Testis (tissue), 3 donors: ENCODE measurements around the gene SLC39A3. TPM values are rescaled to one million over a fixed set of nuclear protein-coding genes. Genes with fewer than 3 reads are reported as not detected.

Source experiments
- DNase-seq: peaks from one replicate; pipeline ENCODE4 v3.0.0-alpha.2; 2019
- H3K27ac ChIP-seq, 2 donors: fragments of 200-600 bp; sonication (generic); one replicate each; pipeline ENCODE4 v1.5.1; 2019
- H3K27me3 ChIP-seq: fragments of 200-600 bp; sonication (generic); one replicate; pipeline ENCODE4 v1.5.1; 2019
- H3K36me3 ChIP-seq: fragments of 200-600 bp; sonication (generic); one replicate; pipeline ENCODE4 v1.5.1; 2017; ENCODE audit warnings: low read depth; ENCODE audit errors: missing control alignments
- H3K4me1 ChIP-seq: fragments of 200-600 bp; sonication (generic); one replicate; pipeline ENCODE4 v1.5.1; 2019
- H3K4me3 ChIP-seq, 2 donors: fragments of 200-600 bp; sonication (generic); one replicate each; pipeline ENCODE4 v1.5.1; 2017 to 2019
- H3K9me3 ChIP-seq: fragments of 200-600 bp; sonication (generic); one replicate; pipeline ENCODE4 v1.5.1; 2017
- POLR2A ChIP-seq: fragments of 450-650 bp; IDR thresholded peaks from one replicate; pipeline ENCODE4 v1.6.1; 2017; ENCODE audit warnings: antibody characterized with exemption, mild to moderate bottlenecking, moderate library complexity
- WGBS, 2 donors: methylation state at CpG; one replicate each; pipeline ENCODE4 v1.1.5; 2018; 5-methylcytosine and 5-hydroxymethylcytosine counted together
- intact Hi-C: fragments of 100-400 bp; cut with DNase I; formaldehyde crosslinking; loops from one replicate; pipeline ENCODE4 v1.15.1; 2023; ENCODE audit warnings: low total_unique reads
- polyA plus RNA-seq: library from polyadenylated mRNA; stranded (reverse); fragments of 350-450 nt; fragmentation: Illumina TruSeq; extraction: RNeasy Lipid Tissue Mini Kit (QIAGEN cat#74804); gene quantifications from one replicate; pipeline ENCODE4 v1.2.3, GENCODE V29; 2014; ENCODE audit warnings: low read depth, low replicate concordance; ENCODE audit not compliant: insufficient read depth
- total RNA-seq, 2 donors: library from RNA; depleted of rRNA; stranded (reverse); fragments of >200 nt; gene quantifications; one replicate each; pipeline ENCODE4 v1.2.3, GENCODE V29; 2016
- TF ChIP-seq, protein P1 (sequence below), 3 experiments: fragments of 450-650 bp in 2 of 3; fragments of 200-600 bp in 1 of 3; sonication (generic) in 1 of 3; IDR thresholded peaks; one replicate each; pipeline ENCODE4 v1.5.1; 2016 to 2019; ENCODE audit warnings: antibody characterized with exemption in 3 of 3, mild to moderate bottlenecking in 2 of 3, moderate library complexity in 1 of 3

The SLC39A3 gene
- total and polyA plus RNA-seq, 3 donors from 2014 or later = 126 to 198 (median 160) TPM

- TF ChIP-seq, protein P1, sequence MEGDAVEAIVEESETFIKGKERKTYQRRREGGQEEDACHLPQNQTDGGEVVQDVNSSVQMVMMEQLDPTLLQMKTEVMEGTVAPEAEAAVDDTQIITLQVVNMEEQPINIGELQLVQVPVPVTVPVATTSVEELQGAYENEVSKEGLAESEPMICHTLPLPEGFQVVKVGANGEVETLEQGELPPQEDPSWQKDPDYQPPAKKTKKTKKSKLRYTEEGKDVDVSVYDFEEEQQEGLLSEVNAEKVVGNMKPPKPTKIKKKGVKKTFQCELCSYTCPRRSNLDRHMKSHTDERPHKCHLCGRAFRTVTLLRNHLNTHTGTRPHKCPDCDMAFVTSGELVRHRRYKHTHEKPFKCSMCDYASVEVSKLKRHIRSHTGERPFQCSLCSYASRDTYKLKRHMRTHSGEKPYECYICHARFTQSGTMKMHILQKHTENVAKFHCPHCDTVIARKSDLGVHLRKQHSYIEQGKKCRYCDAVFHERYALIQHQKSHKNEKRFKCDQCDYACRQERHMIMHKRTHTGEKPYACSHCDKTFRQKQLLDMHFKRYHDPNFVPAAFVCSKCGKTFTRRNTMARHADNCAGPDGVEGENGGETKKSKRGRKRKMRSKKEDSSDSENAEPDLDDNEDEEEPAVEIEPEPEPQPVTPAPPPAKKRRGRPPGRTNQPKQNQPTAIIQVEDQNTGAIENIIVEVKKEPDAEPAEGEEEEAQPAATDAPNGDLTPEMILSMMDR (IDR thresholded peaks at IDR 0.05) = no peak
- no peak for TF ChIP-seq POLR2A
- Histone ChIP-seq H3K27ac (no peak overlapping the region), H3K9me3 (no peaks in the 10 kb centered on the region), H3K36me3 (no peaks in the 10 kb centered on the region), H3K27me3 (no peaks in the 10 kb centered on the region), H3K4me1 (no peaks in the 10 kb centered on the region), H3K4me3 (no peak overlapping the region)
- 93 to 96% methylated on average over 21 of the region's 21 CpGs for WGBS, 2 donors
- no peak for DNase-seq
- intact Hi-C loops = no loop called here
Observed at GRCh38 chr19:2764945-2765344, 25.1 kb upstream of the SLC39A3 start.

DNA sequence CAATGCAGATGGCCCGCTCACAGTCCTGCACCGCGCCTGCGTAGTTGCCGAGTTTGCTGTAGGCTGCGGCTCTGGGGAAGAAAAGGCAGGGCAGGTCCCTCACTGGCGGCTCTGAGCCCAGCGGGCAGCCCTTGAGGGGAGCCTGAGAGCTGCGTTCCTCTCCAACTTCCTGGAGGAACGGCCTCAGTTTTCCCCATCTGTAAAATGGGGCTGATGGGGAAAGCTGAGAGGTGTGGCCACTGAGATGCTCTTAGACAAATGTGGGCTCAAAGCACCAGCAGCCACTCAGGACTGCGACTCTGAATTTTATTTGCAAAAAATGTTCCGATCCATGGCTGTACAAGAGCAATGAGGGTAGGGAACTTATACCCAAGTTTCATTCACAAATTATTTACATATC is 23.9 kb upstream of the SLC39A3 start:
- Histone ChIP-seq H3K27me3 (no peaks in the 10 kb centered on the region), H3K9me3 (no peaks in the 10 kb centered on the region), H3K27ac (no peak overlapping the region), H3K4me3 (no peak overlapping the region), H3K4me1 (no peaks in the 10 kb centered on the region), H3K36me3 (no peaks in the 10 kb centered on the region)
- 86 to 97% methylated on average over 6 to 12 of the region's 12 CpGs for WGBS, 2 donors
- no peak for DNase-seq
- TF ChIP-seq, protein P1 (IDR thresholded peaks at IDR 0.05) = no peak
- TF ChIP-seq POLR2A = no peak
- intact Hi-C loops = no loop called here

- H3K27me3 ChIP-seq = no peaks in the 10 kb centered on the region
- no peaks in the 10 kb centered on the region for H3K36me3 ChIP-seq
- TF ChIP-seq POLR2A = no peak
- TF ChIP-seq, protein P1 (IDR thresholded peaks at IDR 0.05) = no peak
- 93 to 100% methylated on average over 3 to 23 of the region's 23 CpGs for WGBS, 2 donors
- DNase-seq = no peak
- H3K4me1 ChIP-seq = no peaks in the 10 kb centered on the region
- intact Hi-C loops = no loop called here
- H3K9me3 ChIP-seq = no peaks in the 10 kb centered on the region
- no peak overlapping the region for H3K27ac ChIP-seq
- H3K4me3 ChIP-seq = no peak overlapping the region
Observed at GRCh38 chr19:2762783-2763496, 23.1 kb upstream of the SLC39A3 start.

DNA sequence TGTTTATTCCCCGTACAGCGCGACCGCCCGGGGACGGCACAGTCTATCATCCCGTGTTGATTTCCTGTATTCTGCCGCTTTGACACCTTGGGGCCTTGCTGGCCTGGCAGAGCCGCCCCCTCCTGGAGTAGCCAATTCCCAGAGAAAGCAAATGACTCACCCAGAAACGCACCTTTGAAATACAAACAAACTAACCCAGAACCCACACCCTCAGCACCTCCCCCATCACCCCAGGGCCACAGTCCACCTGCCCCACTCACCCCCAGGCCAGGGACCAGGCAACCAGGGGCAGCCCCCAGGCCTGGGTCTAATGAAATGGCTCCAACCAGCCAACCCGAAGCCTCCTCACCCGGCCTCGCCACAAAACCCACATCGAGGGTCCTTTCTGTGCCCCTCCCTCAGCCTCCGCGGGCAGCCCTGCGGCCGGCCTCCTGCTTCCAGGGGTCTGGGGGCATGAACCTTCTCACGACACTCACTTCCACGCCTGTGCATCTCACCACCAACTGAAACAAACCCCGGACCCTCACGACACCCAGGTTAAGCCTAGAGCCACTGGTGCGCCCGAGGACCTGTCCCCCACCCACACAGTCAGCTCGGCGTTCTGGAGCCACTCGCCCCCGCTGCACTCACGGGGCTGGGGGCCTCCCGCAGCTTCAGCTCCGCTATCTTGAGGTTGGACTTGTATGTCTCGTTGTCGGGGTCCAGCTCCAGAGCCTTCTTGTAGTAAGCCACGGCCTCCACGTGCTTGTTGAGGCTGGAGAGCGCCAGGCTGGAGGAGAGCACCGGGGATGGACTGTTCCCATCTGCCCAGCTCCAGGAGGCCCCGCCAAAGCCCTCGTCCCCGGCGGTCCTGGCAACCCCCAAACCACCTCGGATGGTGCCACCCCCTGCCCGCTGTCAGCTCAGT is 22.3 kb upstream of the SLC39A3 start:
- no peaks in the 10 kb centered on the region for H3K9me3 ChIP-seq
- no peaks in the 10 kb centered on the region for H3K36me3 ChIP-seq
- 92 to 94% methylated on average over 31 to 43 of the region's 43 CpGs for WGBS, 2 donors
- no peak for DNase-seq
- TF ChIP-seq, protein P1 (IDR thresholded peaks at IDR 0.05) = no peak
- TF ChIP-seq POLR2A = no peak
- H3K27me3 ChIP-seq = no peaks in the 10 kb centered on the region
- H3K27ac ChIP-seq = no peak overlapping the region
- no peak overlapping the region for H3K4me3 ChIP-seq
- intact Hi-C loops = no loop called here
- H3K4me1 ChIP-seq = no peaks in the 10 kb centered on the region
